NCI-H2107 treated with DMSO at 0.1 percent for 48 hours (cell line): Measurements from ENCODE around the gene BTK.

ENCODE experiments used
- DNase-seq: peaks from one replicate; lab custom pipeline; 2025; ENCODE audit not compliant: unreplicated experiment; lab: John Stamatoyannopoulos, UW

Gene BTK

GRCh38 chrX:101394372-101394771, 8.4 kb upstream of the BTK start:
- no peak for DNase-seq

GRCh38 chrX:101393530-101394305, 7.7 kb upstream of the BTK start:
- no peak for DNase-seq

GRCh38 chrX:101391831-101392230, 5.8 kb upstream of the BTK start:
- no peak for DNase-seq

- peak; percentile 90 for DNase-seq
Measured at GRCh38 chrX:101390664-101391525, 4.9 kb upstream of the BTK start, which contains the start of gene RPL36A. Gene RPL36A, plus strand, starts transcription at chrX:101391011. Its CDS starts 33 bp downstream, at chrX:101391044.

- DNase-seq: no peak
Measured at GRCh38 chrX:101388604-101389003, 2.6 kb upstream of the BTK start.

- no peak for DNase-seq
Measured at GRCh38 chrX:101386542-101386885, 523 bp upstream of the BTK start.

- no peak for DNase-seq
Measured at GRCh38 chrX:101385026-101385684, 836 bp downstream of the BTK start.

GRCh38 chrX:101383679-101384205, 2.2 kb downstream of the BTK start:
- DNase-seq: no peak

- DNase-seq: no peak
Measured at GRCh38 chrX:101377547-101377946, 8.4 kb downstream of the BTK start.

- no peak for DNase-seq
Measured at GRCh38 chrX:101370888-101371504, 15.0 kb downstream of the BTK start.

GRCh38 chrX:101369687-101370086, 16.3 kb downstream of the BTK start:
- no peak for DNase-seq

- DNase-seq: no peak
Measured at GRCh38 chrX:101368800-101369199, 17.2 kb downstream of the BTK start.

GRCh38 chrX:101365301-101365795, 20.6 kb downstream of the BTK start:
- DNase-seq: no peak

GRCh38 chrX:101362757-101363156, 23.2 kb downstream of the BTK start:
- DNase-seq: no peak

GRCh38 chrX:101362116-101362515, 23.9 kb downstream of the BTK start:
- DNase-seq: no peak

GRCh38 chrX:101360390-101360789, 25.6 kb downstream of the BTK start:
- no peak for DNase-seq

GRCh38 chrX:101359966-101360365, 26.0 kb downstream of the BTK start:
- no peak for DNase-seq

- no peak for DNase-seq
Measured at GRCh38 chrX:101357166-101357795, 28.7 kb downstream of the BTK start.

GRCh38 chrX:101349193-101349562, 36.8 kb downstream of the BTK start:
- DNase-seq: no peak

- peak; percentile 70 for DNase-seq
Measured at GRCh38 chrX:101348452-101349192, 37.4 kb downstream of the BTK start, which contains the start of gene TIMM8A. Gene TIMM8A, minus strand, starts transcription at chrX:101348742. Its CDS starts 78 bp downstream, at chrX:101348664.
